K562 (cell line): ENCODE measurements around the gene NXT1. TPM values are rescaled to one million over a fixed set of nuclear protein-coding genes. Genes with fewer than 3 reads are reported as not detected.

Source experiments
- DNMT1 ChIP-seq: fragments of 450-650 bp; IDR thresholded peaks from 2 replicates; pipeline ENCODE4 v1.6.1; 2016; ENCODE audit warnings: antibody characterized with exemption, mild to moderate bottlenecking
- E4F1 ChIP-seq: fragments of 250-450 bp; sonication (Bioruptor Pico); IDR thresholded peaks from 2 replicates; pipeline ENCODE4 v1.5.0; 2021; ENCODE audit warnings: mild to moderate bottlenecking, borderline replicate concordance
- FOXM1 ChIP-seq, 2 experiments: fragments of 450-650 bp in 1 of 2; sonication (generic) in 1 of 2; formaldehyde crosslinking in 1 of 2; IDR thresholded peaks; 2 replicates each; pipeline versions ENCODE4 v1.6.1 to v1.9.0; 2017 to 2022; ENCODE audit warnings: low read depth in 2 of 2, mild to moderate bottlenecking in 2 of 2, missing genetic modification reagents in 1 of 2, moderate library complexity in 1 of 2
- GABPA ChIP-seq: fragments of 200-800 bp; sonication (Bioruptor generic); conservative IDR thresholded peaks from 2 replicates; pipeline ENCODE4 v1.6.1; 2016; ENCODE audit warnings: low read depth, missing genetic modification characterization, missing compliant biosample characterization
- KAT8 ChIP-seq: fragments of 450-650 bp; IDR thresholded peaks from 2 replicates; pipeline ENCODE4 v1.6.1; 2016; ENCODE audit warnings: low read depth, mild to moderate bottlenecking
- LCOR ChIP-seq: sonication (generic); formaldehyde crosslinking; IDR thresholded peaks from 2 replicates; pipeline ENCODE4 v1.8.0; 2022; ENCODE audit warnings: mild to moderate bottlenecking, missing genetic modification reagents
- NFE2 ChIP-seq: IDR thresholded peaks from 2 replicates; pipeline ENCODE4 v1.6.1; 2014; ENCODE audit warnings: antibody characterized with exemption, low read depth
- PHF8 ChIP-seq: fragments of 200-600 bp; sonication (generic); IDR thresholded peaks from 2 replicates; pipeline ENCODE4 v1.6.1; 2012; ENCODE audit warnings: mixed run types, mild to moderate bottlenecking, inconsistent platforms, low read length, moderate library complexity, borderline replicate concordance
- PHTF2 ChIP-seq: fragments of 250-450 bp; sonication (Bioruptor Pico); IDR thresholded peaks from 2 replicates; pipeline ENCODE4 v1.5.0; 2021; ENCODE audit warnings: mild to moderate bottlenecking
- RHOXF2B ChIP-seq: fragments of 250-450 bp; sonication (Bioruptor Pico); conservative IDR thresholded peaks from 2 replicates; pipeline ENCODE4 v1.5.1; 2021
- TFAM ChIP-seq: fragments of 250-450 bp; sonication (Bioruptor Pico); conservative IDR thresholded peaks from 2 replicates; pipeline ENCODE4 v1.5.0; 2021; ENCODE audit warnings: mild to moderate bottlenecking, moderate library complexity
- ZC3H11A ChIP-seq: IDR thresholded peaks from 2 replicates; pipeline ENCODE4 v1.6.1; 2012; ENCODE audit warnings: low read depth, low read length, improper control_type of control experiment
- ZKSCAN3 ChIP-seq: fragments of 250-450 bp; sonication (Bioruptor Pico); IDR thresholded peaks from 2 replicates; pipeline ENCODE4 v1.4.0; 2020
- polyA plus RNA-seq, 8 experiments: library from polyadenylated mRNA; depleted of rRNA in 4 of 8; stranded (reverse) in 5 of 8; unstranded in 3 of 8; fragments of >200 nt; fragmentation: Nextera tagmentation in 2 of 8; fragmentation: Illumina TruSeq in 1 of 8; extraction: Ambion mirVana in 2 of 8; extraction: Trizol in 1 of 8; gene quantifications; 2 replicates each; pipeline versions ENCODE4 v1.2.1 to v1.2.3, GENCODE V29; 2011 to 2014; ENCODE audit warnings: inconsistent platforms in 1 of 8, missing spikeins in 1 of 8
- total RNA-seq, 7 experiments: library from RNA; depleted of rRNA in 6 of 7; stranded (reverse); fragments of >200 nt in 6 of 7; fragmentation: Illumina TruSeq in 2 of 7; extraction: Trizol in 2 of 7; gene quantifications; 2 replicates each; pipeline versions ENCODE4 v1.2.1 to v1.2.3, GENCODE V29; 2011 to 2021; ENCODE audit warnings: low replicate concordance in 1 of 7
- TF ChIP-seq, protein P1 (sequence below), 2 experiments: IDR thresholded peaks; 2 replicates each; pipeline ENCODE4 v1.6.1; 2011; ENCODE audit warnings: borderline replicate concordance in 1 of 2, control low read depth in 1 of 2, low read depth in 1 of 2, low read length in 1 of 2, mild to moderate bottlenecking in 1 of 2, mixed read lengths in 1 of 2, moderate library complexity in 1 of 2; ENCODE audit not compliant: insufficient read depth in 1 of 2, insufficient read length in 1 of 2, poor library complexity in 1 of 2, severe bottlenecking in 1 of 2; ENCODE audit errors: extremely low read depth in 1 of 2
- TF ChIP-seq, protein P2 (sequence below): sonication (generic); formaldehyde crosslinking; IDR thresholded peaks from 2 replicates; pipeline ENCODE4 v1.5.0; 2020; ENCODE audit warnings: missing genetic modification reagents
- TF ChIP-seq, protein P3 (sequence below), 3 experiments: IDR thresholded peaks in 2 of 3; conservative IDR thresholded peaks in 1 of 3; 2 replicates each; pipeline ENCODE4 v1.5.1; 2011 to 2012; ENCODE audit warnings: low read length in 3 of 3, mild to moderate bottlenecking in 3 of 3, control low read depth in 2 of 3, improper control_type of control experiment in 1 of 3, inconsistent platforms in 1 of 3, low read depth in 1 of 3, mixed read lengths in 1 of 3, moderate library complexity in 1 of 3; ENCODE audit not compliant: insufficient read depth in 2 of 3
- TF ChIP-seq, protein P4 (sequence below): fragments of 450-650 bp; formaldehyde crosslinking; IDR thresholded peaks from 2 replicates; pipeline ENCODE4 v1.4.0; 2020; ENCODE audit warnings: mild to moderate bottlenecking, moderate library complexity

NXT1 gene
- total and polyA plus RNA-seq, 9 of the 15 experiments (the other 6 are each of a cell fraction or from before 2014, with no cell fraction given): 7.7 to 50.9 (median 35.6) TPM

DNA sequence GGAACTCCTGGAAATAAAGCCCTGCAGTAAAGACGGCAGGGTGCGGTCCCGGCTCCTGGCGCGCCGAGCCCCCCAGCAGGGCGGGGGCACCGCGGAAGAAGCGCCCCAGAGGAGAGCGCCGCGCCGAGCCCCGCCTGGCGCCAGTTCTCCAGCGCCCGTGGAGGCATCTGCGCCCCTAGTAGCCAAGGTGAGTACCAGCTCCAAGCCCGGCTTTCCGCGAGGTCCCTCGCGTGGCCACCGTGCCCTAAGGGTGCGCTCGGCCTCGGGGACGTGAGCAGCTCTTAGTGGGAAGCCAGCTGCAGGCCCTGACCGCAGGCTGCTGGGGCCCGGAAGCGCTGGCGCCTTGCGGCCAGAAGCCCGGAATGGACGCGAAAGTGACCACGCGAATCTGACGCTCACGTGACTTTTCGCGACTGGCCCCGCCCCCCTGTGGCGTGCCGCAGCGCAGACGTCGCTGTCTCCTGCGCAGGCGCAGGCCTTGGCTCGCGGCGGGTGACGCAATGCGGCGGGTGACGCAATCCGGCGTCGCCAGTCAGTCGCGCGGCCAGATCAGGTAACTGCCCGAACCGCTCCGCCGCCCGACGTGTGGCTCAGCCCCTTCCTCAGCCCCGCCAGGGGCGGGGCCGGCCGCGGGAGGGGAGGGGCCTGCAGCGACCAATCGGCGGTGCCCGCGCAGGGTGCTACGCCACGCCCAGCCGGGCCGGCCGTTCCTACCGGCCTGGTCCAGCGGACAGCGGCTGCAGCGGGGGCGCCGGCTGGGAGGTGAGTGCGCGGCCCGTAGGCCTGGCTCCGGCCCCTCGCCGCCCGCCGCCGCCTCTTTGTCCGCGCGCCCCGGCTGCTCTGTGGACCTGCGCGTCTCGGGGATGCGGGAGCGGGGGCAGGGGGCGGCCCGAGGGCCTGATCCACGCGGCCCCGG, 11.1 kb downstream of the NXT1 start, which contains the start of gene GZF1 (continued):
- TF ChIP-seq, protein P1, sequence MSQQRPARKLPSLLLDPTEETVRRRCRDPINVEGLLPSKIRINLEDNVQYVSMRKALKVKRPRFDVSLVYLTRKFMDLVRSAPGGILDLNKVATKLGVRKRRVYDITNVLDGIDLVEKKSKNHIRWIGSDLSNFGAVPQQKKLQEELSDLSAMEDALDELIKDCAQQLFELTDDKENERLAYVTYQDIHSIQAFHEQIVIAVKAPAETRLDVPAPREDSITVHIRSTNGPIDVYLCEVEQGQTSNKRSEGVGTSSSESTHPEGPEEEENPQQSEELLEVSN (IDR thresholded peaks at IDR 0.05; ENCODE audit: borderline replicate concordance in 1 of 2, extremely low read depth in 1 of 2, insufficient read depth in 1 of 2, insufficient read length in 1 of 2, low read depth in 1 of 2, low read length in 1 of 2, poor library complexity in 1 of 2, severe bottlenecking in 1 of 2): peak; percentile 51 to 71
- TF ChIP-seq FOXM1 (IDR thresholded peaks at IDR 0.05; ENCODE audit: low read depth) (no peak), FOXM1 (CRISPR knock-in tag; IDR thresholded peaks at IDR 0.05; ENCODE audit: low read depth) (no peak), NFE2 (peak; percentile 52), KAT8 (no peak), LCOR (CRISPR knock-in tag) (no peak), GABPA (peak; percentile 84), PHF8 (peak; percentile 83), DNMT1 (no peak), TFAM (CRISPR knock-in tag) (no peak), PHTF2 (CRISPR knock-in tag) (no peak), ZC3H11A (no peak), RHOXF2B (no peak), ZKSCAN3 (CRISPR knock-in tag) (no peak), E4F1 (peak; percentile 87)
- TF ChIP-seq, protein P2, sequence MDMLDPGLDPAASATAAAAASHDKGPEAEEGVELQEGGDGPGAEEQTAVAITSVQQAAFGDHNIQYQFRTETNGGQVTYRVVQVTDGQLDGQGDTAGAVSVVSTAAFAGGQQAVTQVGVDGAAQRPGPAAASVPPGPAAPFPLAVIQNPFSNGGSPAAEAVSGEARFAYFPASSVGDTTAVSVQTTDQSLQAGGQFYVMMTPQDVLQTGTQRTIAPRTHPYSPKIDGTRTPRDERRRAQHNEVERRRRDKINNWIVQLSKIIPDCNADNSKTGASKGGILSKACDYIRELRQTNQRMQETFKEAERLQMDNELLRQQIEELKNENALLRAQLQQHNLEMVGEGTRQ (CRISPR knock-in tag): peak; percentile 99
- TF ChIP-seq, protein P3, sequence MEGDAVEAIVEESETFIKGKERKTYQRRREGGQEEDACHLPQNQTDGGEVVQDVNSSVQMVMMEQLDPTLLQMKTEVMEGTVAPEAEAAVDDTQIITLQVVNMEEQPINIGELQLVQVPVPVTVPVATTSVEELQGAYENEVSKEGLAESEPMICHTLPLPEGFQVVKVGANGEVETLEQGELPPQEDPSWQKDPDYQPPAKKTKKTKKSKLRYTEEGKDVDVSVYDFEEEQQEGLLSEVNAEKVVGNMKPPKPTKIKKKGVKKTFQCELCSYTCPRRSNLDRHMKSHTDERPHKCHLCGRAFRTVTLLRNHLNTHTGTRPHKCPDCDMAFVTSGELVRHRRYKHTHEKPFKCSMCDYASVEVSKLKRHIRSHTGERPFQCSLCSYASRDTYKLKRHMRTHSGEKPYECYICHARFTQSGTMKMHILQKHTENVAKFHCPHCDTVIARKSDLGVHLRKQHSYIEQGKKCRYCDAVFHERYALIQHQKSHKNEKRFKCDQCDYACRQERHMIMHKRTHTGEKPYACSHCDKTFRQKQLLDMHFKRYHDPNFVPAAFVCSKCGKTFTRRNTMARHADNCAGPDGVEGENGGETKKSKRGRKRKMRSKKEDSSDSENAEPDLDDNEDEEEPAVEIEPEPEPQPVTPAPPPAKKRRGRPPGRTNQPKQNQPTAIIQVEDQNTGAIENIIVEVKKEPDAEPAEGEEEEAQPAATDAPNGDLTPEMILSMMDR (IDR thresholded peaks at IDR 0.05 in 2 of 3, conservative IDR thresholded peaks at IDR 0.05 in 1 of 3; ENCODE audit: insufficient read depth in 2 of 3, low read depth in 1 of 3, low read length in 3 of 3): peak in 1 of 3 experiments; percentile 6; a peak in 1 of 6 replicates
- TF ChIP-seq, protein P4, sequence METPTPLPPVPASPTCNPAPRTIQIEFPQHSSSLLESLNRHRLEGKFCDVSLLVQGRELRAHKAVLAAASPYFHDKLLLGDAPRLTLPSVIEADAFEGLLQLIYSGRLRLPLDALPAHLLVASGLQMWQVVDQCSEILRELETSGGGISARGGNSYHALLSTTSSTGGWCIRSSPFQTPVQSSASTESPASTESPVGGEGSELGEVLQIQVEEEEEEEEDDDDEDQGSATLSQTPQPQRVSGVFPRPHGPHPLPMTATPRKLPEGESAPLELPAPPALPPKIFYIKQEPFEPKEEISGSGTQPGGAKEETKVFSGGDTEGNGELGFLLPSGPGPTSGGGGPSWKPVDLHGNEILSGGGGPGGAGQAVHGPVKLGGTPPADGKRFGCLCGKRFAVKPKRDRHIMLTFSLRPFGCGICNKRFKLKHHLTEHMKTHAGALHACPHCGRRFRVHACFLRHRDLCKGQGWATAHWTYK (CRISPR knock-in tag): peak; percentile 13; the same call in 1 of the 2 replicates
